GM19324 (cell line): ENCODE data around the gene SACM1L.

Source experiments
- ATAC-seq: cut with Tn5 transposase; IDR thresholded peaks from one replicate; pipeline ENCODE4 v1.9.1; 2021; ENCODE audit warnings: mild to moderate bottlenecking, moderate library complexity; ENCODE audit not compliant: unreplicated experiment, low FRiP score

Gene SACM1L, protein sequence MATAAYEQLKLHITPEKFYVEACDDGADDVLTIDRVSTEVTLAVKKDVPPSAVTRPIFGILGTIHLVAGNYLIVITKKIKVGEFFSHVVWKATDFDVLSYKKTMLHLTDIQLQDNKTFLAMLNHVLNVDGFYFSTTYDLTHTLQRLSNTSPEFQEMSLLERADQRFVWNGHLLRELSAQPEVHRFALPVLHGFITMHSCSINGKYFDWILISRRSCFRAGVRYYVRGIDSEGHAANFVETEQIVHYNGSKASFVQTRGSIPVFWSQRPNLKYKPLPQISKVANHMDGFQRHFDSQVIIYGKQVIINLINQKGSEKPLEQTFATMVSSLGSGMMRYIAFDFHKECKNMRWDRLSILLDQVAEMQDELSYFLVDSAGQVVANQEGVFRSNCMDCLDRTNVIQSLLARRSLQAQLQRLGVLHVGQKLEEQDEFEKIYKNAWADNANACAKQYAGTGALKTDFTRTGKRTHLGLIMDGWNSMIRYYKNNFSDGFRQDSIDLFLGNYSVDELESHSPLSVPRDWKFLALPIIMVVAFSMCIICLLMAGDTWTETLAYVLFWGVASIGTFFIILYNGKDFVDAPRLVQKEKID

DNA sequence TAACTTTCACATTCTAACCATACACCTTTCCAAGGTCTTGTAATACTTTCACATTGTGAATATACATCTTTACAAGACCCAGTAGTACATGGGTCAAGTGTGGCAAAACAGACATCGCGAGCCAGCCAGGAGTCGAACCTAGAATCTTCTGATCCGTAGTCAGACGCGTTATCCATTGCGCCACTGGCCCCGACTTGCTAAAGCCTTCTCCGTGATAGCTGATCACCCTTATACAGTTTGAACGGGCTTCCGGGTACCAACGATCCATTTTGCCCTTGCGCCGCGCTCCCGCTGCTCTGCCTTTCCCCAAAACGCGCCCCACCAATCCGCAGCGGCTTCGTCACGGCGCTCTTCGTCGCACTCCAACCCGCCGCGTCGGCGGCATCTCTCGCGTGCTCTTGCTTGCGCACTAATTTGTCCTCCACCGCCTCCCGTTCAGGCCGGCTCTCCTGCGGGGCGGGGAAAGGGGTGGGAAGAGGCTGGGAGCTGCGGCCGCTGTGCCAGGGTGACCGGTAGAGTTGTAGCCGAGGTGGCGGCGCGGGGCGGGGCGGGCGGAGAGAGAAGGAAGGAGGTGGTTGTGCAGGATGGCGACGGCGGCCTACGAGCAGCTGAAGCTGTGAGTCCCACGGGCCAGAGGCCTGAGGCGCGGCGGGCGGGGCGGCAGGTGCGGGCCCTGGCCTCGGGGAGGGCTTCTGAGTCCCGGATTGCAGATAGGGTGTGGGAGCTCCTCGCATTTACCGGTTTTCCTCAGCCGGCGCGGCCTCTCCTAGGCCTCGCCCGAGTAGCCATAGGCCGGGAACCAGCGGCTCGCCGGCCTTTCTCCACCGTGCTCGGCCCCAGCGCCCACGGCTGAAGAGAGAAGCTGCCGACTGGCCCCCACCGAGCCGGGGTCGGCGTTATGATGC, at the start of gene SACM1L:
SACM1L (plus strand) TSS at position 515 of the 905 bp plus-strand sequence; CDS start at position 585, 70 bp downstream.
- peak; percentile 90 for ATAC-seq

DNA sequence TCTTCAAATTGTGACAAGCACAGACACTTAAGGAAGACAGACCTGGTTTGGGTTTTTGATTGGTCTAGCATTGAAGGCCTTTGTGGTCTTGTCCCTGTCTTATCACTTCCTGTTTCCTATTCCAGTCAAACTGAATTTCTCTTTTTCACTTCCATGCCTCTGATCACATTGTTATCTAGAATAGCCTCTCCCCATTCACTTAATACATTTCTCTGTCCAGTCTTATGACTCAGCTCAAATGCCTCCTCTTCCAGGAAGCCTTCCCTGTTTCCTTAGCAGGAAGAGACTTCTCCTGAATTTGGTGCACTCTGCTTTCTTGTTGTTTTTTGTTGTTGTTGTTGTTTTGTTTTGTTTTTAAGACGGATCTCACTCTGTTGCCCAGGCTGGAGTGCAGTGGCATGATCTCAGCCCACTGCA, 49.1 kb upstream of the SACM1L start:
- no peak for ATAC-seq

GRCh38 chr3:45640724-45641361, 48.4 kb upstream of the SACM1L start:
- no peak for ATAC-seq

GRCh38 chr3:45641756-45642155, 47.4 kb upstream of the SACM1L start:
- ATAC-seq = no peak

DNA sequence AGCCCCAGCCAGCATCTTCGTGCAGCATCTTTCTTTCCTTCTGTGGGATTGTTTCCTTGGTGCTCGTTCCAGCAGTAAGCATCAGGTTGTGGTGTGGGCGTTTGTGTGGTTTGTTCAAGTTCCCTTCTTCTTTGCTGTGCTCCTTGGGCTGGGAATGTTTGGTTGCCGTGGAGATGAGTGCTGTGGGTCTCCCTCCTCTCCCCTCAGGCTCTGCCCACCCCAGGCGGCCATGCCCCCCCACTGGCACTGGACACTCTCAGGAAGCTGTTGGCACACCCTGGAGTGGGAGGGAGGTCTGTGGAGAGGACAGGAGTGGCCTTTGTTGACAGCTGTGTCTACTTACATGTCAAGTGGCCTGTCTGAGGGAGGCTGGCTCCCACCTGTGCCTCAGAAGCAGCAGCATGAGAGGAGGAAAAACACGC, 46.5 kb upstream of the SACM1L start:
- no peak for ATAC-seq

- no peak for ATAC-seq
Measured at GRCh38 chr3:45644063-45644790, 45.0 kb upstream of the SACM1L start.

DNA sequence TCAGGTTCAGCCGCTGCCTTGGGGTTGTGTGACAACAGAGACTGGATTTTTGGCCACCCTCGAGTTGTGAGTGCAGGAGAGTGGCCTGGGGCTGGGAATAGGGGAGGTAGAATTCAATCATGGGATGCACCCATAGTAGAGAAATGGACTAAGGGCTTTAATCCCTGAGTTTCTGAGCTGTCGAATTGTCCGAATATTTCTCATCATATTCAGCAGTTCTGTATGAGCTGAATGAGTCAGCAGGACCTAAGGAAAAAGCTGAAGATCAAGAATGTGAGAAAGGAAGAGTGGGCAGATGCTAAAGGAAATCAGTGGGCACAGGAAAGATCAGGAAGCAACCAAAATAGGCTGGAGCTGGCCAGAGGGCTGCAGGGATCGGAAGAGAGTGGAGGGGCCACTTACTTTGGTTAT, 44.4 kb upstream of the SACM1L start:
- no peak for ATAC-seq

DNA sequence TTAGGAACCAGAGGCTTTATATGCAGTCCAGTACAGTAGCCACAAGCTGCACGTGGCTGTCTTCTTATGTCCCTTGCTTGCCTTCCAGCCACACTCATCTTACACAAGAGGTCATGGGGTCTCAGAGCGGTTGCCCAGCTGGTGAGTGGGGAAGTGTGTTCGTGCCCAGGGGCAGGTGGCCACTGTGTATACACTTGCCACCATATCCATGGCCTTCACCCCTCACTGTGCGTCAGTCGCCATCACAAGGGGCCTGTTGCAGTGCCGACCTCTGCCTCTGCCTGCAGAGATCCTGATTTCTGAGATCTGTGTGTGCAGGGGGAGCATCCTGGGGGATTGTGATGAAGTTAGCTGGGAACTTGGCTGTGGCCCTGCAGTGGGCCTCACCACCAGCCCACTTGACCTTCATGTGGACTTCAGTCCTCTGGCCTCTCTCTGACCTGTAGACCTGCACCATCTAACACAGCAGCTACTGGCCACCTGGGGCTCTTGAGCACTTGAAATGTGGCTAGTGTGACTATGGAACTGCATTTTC, 43.1 kb upstream of the SACM1L start:
- ATAC-seq = no peak

GRCh38 chr3:45647148-45647619, 42.0 kb upstream of the SACM1L start:
- ATAC-seq = no peak

DNA sequence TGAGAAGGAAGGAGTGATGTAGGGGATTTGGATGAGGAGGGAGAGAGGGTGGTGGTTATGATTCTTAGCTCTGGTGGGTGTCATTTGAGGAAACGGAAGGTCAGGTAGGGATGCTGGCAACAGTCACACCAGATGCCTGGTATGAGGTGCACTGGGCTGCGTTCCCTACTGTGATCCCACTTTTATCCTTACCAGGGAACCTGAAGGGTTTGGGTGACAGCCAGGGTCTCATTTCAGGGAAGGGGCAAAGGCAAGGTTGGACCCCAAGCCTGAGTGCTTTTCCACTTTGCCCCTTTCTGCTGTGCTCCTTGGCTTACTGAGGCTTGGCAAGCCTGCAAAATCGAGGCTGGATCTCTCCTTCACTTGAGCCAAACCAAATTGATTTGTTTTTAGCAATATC, 36.0 kb upstream of the SACM1L start:
- ATAC-seq = no peak

DNA sequence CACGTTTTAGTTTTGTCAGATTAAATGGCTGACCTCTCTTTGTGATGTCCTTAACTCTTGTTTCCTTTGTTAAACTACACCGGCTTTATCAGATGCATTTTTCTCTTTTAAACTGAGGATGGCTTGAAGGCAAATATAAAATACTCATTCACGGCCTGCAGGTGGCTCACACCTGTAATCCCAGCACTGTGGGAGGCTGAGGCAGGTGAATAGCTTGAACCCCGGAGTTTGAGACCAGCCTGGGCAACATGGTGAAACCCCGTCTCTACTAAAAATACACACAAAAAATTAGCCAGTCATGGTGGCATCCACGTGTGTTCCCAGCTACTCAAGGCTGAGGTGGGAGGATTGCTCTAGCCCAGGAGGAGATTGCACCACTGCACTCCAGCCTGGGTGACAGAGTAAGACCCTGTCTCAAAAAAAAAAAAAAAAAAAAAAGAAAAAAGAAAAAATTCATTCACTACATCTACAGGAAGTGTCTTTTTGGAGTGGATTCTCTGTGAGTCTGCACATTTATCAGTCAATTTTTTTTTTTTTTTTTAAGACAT, 34.7 kb upstream of the SACM1L start:
- ATAC-seq = no peak

GRCh38 chr3:45655906-45656305, 33.3 kb upstream of the SACM1L start:
- ATAC-seq = no peak

DNA sequence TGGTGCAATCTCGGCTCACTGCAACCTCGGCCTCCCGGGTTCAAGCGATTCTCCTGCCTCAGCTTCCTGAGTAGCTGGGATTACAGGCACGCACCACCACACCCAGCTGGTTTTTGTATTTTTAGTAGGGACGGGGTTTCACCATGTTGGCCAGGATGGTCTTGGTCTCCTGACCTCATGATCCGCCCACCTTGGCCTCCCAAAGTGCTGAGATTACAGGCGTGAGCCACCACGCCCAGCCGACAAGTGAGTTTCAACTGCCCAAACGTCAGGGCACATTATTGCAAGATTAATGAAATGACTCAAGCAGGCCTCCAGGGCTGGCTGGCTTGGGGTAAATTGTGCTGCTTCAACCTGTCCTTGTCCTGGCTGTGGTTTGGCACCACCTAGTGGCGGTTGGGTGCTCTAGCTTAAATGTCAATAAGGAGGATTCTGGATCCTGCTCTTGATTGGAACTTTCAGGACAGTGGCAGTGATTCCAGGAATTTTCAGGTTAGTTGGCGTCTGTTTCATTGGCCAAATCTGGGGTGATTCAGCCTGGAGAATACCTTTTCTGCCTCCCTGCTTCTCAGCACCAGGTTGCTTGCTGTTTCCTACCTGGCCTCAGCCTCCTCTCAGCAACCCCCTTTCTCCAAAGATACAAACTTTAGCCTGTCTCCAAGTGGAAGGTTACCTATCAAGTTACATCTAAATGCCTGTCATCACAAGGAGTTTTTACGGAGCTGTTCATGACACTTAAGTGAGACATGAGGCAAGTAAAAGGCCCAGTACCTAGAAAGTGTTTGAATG, 32.4 kb upstream of the SACM1L start:
- no peak for ATAC-seq

- ATAC-seq = no peak
Measured at GRCh38 chr3:45657853-45658252, 31.3 kb upstream of the SACM1L start.

DNA sequence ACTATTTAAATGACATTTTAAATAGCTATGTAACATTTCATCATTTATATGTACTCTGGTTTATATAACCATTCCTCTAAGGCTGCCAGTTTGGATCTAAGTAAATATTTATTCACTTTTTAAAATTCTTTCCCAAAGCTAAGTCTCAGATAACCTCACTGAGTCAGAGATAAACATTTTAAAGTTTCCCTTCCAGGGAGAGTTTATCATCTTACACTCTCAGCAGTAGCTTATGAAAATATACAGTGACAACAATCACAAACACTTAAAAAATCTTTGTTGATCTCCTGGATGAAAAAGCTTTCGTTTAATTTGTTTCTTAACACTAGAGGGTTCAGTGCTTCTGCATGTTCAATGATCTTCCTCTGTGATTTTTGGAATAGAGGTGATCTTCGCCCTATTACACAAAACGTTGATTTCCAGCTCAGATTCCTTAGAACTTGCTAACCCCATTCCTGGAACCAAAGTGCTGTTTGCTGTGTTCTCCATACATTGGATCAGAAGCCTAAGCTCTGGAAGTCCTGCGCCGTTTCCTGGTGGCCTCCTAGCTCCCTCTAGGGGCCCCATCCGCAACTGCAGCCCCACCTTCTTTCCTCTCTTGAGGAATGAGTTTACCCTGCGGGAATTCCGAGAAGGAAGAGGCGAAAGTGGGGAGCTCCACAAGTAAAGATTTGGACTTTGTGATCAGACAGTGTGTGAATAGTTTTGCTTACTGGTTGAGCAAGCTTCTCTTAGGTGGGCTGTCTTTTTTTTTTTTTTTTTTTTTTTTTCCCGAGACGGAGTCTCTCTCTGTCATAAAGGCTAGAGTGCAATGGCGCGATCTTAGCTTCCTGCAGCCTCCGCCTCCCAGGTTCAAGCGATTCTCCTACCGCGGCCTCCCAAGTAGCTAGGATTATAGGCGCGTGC, 29.3 kb upstream of the SACM1L start:
- ATAC-seq = no peak

GRCh38 chr3:45660567-45660901, 28.7 kb upstream of the SACM1L start:
- no peak for ATAC-seq

GRCh38 chr3:45664578-45664977, 24.6 kb upstream of the SACM1L start:
- peak; percentile 82 for ATAC-seq
